DMS153 treated with DMSO at 0.1 percent for 48 hours (cell line): ENCODE data around the gene HSPB9.

Source experiments
- DNase-seq: peaks from one replicate; lab custom pipeline; 2025; ENCODE audit not compliant: unreplicated experiment; lab: John Stamatoyannopoulos, UW

HSPB9 gene

DNA sequence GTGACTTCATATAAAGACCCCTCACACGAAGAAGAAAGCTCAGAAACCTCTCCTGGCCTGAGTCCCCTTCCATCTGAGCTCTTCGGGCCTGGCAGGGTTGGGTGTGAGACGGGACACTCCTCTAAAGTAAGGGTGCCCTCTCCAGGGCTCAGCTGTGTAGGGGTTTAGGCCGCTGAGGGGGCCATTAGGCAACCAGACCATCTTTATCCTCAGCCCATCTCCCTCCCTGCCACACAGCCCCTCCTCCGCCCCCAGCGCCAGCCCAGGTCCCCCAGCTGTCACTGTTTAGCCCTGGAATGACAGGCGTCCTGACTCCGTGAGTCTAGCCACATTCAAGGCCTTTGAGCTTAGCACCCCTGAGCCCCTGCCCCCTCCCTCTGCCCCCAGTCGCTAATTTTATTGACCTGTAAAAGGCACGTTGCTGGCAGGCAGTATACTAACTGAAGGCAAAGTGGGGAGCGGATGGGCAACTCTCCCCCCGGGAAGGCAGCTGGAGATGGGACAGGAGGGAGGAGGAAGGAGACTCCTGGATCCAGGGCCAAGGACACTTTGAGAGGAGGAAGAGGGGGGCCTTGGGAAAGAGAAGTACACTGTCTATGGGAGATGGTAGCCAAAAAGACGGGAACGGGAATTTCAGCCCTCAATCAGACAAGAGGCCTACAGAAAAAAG lies 23.7 kb upstream of the HSPB9 start:
- DNase-seq = no peak

DNA sequence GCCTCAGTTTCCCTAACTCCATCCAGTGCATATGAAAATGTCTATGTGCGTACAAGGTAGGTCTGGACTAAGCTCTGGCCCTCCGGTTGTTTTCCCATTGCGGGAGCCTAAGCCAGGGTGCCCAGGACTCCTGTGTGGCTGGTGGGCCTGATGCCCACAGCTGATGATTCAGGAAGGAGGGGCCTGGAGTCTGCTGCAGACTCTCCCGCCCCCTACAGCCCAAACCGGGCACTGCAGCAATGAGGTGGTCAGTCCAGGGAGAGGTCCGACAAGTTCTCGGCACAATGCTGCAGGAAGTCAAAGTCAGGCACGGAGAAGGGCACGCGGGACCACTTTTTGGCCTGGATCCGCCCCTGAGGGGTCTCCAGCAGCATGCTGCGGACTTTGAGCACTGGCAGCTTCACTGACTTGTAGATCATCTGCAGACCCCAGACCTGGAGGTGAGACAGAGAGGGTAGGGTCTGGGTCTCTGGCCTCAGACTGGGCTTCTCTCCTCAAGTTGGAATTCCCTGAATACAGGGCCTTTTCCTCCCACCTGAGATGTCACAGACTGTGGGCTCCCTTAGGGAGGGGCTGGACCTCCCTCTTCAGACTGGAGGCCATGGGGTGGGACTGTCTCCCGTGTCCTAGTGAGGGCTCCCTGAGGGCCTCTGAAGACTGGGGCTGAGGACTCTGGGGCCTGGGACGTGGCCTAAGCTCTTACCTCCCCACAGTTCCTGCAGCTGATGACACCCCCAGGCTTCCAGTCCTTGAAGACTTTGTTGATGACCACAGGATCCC lies 20.9 kb upstream of the HSPB9 start:
- DNase-seq = no peak

DNA sequence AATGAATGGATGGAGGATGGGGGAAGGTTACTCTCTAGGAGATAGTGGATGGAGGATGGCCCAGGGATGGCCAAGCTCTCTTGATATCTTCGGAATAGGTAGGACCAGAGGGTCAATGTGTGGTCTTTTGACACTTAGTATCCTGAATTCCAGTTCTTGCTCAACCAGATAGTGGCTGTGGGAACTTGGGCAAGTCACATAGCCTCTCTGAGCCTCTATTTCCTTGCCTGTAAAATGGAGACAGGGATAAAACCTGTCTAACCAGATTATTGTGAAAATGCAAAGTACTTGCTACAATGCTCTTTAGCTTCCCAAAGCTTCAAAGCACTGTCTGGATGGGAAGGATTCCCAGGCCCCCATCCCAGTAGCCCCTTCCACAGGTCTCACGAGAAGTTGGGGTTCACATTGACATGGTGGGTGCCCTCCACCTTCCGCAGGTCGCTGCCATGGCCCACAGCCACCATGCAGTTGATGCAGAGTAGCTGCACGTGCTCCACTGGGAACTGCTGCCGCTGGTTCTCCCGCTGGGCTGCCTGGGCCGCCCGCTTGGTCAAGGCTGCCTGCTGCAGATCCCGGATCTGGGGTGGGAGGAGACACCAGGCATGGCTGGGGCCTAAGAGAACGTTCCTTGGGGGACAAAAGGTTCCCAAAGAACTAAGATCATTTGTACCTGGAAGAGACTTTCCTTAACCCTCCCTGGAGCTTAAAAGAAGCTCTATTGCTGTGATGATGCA lies 19.2 kb upstream of the HSPB9 start:
- no peak for DNase-seq

DNA sequence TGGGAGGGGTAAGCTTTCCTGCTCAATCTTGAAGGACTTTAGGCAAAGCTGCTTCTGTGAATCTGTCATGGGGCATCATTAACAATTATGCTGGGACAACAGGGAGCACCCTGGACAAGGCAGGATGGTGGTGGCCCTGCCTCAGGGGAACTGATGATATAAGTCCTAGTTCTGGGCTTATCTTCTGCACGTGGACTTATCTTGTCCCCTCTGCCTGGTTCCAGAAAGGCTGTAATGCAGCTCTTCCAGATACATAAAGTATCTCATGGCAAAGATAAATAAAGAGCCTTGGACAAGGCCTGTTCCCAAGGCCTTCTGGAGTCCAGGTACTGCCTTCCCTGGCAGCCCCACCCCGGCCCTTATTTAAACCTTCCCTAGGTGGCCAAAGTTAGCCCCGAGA lies 18.3 kb upstream of the HSPB9 start:
- no peak for DNase-seq

DNA sequence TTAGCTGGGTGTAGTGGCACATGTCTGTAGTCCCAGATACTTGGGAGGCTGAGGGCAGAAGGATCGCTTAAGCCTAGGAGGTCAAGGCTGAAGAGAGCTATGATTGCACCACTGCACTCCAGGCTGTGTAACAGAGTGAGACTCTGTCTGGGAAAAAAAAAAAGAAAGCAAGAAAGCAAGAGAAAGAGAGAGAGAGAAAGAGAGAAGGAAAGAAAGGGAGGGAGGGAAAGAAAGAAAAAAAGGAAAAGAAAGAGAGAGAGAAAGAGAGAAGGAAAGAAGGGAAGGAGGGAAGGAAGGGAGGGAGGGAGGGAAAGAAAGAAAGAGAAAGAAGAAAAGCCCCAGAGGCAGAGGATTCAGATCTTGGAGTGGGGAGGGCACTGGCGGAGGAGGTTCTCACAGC lies 16.6 kb upstream of the HSPB9 start:
- no peak for DNase-seq

DNA sequence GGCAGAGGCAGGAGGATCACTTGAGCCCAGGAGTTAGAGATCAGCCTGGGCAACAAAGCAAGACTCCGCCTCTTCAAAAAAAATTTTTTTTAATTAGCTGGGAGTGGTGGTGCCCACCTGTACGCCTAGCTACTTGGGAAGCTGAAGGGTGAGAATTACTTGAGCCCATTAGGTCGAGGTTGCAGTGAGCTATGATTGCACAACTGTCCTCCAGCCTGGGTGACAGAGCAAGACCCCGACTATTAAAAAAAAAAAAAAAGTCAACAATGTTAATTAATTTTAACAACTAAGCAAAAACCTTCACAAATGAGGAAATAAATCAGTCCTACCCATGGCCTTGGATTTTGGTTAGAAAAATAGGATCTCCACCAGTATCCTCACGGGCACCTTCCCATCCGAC lies 15.5 kb upstream of the HSPB9 start:
- no peak for DNase-seq

DNA sequence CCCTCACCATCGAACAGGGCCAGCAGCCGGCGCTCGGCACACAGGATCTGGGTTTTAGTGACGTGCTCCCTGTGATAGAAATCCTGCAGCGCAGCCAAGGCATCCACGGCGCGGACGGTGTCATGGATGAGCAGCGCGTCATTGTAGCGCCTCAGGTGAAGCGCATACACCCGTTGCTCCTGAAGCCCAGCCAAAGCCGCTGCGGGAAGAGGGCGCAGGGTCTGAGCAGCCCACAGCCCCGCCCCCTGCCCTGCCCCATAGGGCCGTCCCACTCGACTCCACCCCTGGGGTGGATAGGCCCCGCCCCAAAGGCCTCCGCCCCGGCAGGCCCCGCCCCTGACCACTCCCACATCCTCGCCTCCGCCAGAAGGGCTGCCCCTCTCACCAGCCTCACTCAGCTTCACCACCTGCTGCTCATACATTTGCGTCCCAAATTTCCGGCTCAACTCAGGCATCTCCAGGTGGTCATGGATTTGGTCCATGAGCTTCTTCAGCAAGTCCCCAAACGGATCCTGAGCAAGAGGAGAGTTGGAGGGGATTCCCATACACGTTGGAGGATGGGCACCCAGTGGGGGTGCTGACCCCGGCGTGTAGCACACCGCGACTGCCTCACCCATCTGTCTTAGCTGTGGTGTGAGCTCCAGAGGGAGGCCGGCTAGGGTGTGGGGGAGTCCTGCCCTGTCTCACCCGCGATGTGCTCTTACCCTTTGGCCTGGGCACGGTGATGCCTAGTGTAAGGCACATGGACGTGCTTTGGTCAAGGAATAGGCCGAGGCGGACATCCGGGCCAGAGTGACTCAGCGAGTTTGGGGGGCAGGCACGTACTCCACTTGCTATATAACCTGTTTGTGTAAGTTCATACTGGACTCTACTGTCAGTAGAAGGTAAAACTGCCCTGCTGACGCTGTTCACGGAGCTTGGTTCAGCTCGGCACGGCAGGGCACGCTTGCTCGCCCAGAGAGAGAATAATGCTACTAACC lies 14.7 kb upstream of the HSPB9 start:
- peak; percentile 83 for DNase-seq

DNA sequence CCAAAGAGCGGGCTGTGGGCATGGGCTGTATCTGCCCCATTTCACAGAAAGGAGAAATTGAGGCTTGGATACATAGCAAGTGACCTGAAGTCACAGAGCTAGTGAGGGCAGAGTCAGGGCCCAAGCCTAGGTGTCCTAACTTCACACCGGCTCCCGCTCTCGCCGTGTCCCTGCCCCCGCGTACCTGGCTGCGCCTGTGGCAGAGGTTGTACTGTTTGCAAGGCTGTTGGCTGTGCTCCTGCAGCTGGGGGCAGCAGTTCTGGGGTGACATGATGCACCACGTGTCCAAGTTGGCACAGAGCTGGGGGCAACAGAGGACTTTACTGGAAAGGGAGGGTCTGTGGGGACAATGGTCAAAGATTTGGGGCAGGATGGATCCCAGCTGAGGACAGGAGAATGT lies 13.5 kb upstream of the HSPB9 start:
- DNase-seq = no peak

DNA sequence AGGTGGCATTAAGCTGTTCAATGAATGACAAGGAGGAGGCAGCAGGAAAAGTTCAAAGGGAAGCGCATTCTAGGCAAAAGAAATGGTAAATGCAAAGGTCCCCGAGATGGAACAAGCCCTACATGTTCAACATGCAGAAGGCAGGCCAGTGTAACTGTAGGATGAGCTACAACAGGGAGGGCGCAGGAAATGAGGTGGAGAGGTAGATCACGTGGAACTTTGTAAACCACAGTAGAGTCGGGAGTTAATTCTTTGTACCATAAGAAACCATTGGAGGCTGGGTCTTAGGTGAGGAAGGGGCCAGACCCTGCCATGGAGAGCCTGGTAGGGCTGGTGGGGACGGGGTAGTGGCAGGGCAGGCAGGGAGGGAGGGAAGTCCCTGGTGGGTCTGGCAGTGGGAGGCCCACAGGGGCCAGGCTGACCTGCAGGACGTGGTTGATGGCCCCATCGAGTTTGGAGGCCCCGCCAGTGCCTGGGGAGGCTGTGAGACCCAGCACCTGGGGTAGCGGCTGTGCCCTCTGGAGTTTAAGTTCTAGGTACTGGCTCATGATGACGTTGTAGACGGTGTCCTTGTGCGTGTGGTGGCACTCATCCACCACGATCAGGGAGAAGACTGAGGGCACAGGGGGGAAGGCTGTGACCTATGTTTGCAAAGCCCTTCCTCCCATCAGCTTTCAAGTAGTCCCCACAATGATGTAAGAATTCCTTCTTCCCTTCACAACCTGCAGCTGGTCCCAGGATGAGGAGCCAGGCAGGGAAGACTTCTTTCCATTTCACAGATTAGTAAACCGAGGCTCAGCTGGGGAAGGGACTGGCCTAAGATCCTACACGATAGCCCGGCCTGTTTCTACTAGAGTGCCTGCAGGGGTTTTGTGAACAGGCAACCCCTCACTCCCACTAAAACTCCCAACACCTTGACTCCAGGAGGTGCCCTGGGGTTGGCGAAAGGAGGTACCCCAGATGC lies 12.0 kb upstream of the HSPB9 start:
- DNase-seq = no peak

DNA sequence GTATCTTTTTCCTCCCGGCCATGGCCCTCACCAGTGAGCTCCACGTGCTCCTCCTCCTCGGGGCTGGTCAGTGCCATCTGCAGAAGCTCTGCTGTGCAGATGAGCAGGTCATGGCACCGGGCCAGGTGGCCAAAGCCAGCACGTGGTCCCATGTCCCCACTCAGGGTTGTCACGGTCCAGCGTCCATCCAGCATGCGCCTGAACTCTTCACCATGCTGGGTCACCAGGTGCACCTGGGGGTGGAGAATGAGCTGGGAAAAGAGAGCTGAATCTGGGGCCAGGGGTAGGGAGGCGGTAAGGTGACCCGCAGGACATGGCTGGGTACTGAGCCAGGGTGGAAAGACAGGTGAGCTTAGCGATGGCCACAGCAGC lies 11.4 kb upstream of the HSPB9 start:
- no peak for DNase-seq

DNA sequence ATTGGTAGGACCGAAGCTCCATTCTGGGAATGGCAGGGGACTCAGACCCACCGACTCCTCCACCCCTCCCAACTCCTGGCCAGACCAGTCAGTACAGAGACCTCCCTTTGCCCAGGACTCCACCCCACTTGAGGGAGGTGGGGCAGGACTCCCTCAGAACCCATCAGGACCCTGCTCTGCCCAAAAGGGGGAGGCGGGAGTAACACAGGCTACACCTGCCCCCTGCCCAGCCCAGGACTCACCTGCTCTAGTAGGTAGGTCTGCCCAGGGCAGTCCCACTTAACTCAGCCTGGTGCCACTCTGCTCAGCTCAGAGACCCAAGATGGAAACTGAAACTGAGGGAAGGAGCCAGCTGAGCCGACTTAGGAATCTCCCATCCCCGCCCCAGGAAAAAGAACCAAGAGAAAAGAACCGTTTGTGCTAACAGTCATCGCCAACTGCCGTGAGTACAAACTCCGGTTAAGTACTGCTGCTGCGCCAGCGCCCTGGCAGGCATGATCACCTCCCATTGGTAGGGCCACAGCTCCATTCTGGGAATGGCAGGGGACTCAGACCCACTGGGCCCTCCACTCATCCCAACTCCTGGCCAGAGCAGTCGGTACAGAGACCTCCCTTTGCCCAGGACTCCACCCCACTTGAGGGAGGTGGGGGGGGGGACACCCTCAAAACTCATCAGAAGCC lies 10.6 kb upstream of the HSPB9 start:
- DNase-seq = peak; percentile 21

DNA sequence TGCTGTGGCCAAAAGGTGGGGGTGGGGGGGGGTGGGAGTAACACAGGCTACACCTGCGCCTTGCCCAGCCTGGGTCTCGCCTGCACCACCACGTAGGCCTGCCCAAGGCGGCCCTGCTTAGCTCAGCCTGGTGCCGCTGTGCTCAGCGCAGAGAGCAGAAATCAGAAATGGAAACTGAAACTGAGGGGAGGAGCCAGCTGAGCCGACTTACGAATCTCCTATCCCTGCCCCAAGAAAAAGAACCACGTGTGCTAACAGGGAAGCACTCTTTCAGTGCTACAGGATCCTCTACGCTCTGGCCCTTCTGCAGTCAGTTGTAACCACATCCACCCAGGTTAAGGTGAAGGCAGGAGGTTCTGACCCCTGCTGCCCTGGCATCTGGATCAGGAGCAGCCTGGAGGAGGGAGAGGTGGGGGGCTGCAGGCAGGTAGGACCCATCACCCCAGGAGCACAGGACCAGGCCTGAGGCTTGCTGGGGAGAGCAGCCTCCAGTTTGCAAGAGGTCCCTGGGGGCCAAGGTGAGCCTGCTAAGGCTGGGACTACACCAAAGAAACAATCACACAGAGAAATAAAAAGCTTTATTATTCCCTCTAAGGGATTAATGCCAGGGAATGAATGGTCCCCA lies 9.9 kb upstream of the HSPB9 start, which contains the start of gene DHX58:
TSS of gene DHX58 (minus strand) at position 163 of the 625 bp plus-strand sequence. CDS start 822 bp downstream, outside the sequence.
- DNase-seq = peak; percentile 75

DNA sequence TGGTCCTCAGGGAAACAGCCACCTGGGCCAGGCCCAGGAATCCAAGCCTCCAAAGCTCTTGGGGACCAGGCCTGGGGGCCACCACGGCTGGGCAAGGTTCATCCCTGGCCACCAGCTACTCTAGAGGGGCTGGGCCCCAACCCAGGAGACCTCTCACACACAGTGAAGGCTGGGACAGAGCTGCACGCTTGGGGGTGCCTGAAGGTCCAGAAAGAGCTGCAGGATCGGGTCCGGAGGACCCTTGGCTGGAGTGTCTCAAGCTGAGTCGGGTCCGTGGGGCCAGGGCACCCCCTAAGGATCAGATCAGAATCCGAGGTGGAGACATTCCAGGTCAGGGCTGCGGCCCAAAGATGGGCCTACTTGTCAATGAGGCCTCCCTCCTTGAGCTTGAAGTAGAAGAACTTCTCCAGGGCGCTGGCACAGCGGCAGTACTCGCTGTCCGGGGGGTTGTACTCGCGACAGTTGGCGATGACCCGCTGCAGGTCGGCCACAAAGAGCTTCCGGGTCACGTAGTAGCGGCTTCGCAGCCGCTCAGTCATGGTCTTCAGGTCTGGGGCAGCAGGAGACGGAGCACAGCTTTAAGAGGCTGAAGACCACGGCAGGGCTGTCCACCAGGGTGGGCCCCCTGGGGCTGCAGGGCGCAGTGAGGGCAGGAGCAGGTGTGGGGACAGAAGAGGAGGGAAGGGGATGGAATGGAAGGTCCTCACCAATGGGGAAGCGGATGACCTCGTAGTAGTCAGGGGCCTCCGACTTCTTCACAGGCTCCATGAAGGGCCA lies 9.1 kb upstream of the HSPB9 start:
- no peak for DNase-seq

DNA sequence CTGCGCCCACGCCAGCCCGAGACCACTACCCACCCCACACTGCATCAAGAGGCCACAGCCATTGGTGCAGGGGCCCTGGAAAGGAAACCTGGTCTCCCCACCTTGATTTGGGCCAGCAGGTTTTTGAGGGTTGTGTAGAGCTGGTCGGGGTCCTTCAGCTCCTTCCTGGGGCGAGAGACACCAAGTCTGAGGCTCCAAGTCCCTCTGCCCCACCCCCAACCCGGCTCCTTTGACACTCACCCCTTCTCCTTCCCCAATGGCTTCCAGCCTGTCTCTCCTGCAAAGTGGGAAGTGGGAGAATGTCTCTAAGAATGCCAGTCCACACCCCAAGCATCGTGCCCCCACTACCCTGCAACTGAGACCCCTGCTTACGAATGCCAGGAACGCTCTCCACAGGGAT lies 8.5 kb upstream of the HSPB9 start:
- no peak for DNase-seq

DNA sequence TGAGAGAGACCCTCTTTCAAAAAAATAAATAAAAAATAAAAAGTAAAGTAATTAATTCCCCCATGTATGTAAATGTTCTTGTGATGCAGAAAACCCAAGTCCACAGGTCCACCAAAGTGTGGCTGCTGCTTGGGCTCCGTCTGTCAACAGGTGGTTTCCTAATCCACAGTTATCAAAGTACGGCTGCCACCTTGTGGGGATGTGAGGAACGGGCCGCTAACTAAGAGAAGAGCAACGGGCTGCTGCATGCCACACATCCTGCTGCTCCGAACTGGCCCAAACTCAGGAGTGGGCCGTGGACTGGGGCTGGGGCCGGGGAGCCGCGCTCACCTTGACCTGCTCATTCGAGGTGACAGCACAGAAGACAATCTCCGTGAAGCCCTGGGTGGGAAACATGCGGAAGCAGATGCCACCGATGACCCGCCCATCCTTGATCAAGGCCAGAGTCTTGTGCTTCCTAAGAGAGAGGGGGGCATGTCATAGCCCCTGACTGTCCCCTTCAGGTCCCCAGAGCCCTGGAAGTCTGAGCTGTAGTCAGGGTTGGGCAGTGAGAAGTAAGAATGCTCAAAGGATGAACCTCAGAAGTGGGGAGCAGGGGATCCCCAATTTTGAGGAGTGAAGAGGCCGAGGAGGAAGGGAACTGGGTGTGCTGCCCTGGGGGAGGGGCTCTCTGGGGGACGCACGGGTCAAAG lies 5.8 kb upstream of the HSPB9 start:
- DNase-seq = peak; percentile 62

DNA sequence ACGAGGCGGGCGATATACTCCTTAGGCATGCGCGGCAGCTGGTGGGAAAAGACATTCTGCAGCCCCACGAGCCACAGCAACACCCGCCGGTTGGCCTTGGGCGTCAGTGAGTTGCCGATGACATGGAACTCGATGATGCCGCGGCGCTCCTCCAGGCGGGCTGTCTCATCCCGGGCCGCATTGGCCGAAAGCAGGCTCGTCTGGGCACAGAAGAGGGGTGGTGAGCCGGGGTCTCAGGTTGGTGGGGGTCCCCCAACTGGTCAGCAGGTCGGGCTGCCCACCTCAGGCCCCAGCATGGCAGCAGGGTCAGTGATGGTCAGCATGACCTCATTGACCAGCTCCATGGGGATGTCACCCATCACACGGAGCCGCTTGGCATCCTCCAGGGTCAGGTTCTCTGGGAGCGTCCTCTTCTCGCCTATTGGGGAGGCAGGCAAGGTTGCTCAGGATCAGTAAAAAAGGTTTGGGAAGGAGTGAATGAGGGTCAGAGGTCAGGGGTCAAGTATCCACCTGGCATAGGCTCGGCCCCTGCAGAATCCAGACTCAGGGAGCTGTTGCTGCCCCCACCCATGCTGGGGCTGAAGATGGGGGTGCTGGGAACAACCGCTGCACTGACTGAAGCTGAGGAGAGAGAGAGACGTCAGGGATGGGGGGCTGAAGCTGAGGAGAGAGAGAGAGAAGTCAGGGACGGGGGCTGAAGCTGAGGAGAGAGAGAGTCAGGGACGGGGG lies 5.0 kb upstream of the HSPB9 start:
- DNase-seq = no peak

DNA sequence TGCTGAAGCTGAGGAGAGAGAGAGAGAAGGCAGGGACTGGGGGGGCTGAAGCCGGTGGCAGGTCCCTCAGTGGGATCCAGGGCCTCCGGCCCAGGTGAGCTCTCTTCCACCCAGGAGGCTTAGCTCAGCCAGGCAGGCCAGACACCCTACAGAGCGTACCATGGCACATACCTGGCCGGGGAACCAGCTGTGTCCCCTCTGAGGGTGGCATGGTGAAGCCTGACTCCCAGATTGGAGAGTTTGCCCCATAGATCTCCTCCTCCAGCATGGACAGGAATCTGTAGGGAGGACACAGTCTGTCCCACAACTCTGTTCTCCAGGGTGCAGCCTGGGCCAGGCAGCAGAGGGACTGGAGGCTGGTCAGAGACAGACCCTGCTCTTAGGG lies 4.5 kb upstream of the HSPB9 start:
- no peak for DNase-seq
